Panc1 (cell line): Measurements from ENCODE around the gene CYTH4. TPM values are rescaled to one million over a fixed set of nuclear protein-coding genes. Genes with fewer than 3 reads are reported as not detected.

Experiments
- ATAC-seq: fragments of 200-7000 bp; cut with Tn5 transposase; 2 replicates; pipeline ENCODE4 v1.9.1; 2020; ENCODE audit warnings: mild to moderate bottlenecking, moderate library complexity
- BruUV-seq: library from RNA; stranded (reverse); fragments of 400-500 nt; replicated peaks from 2 replicates; lab custom pipeline; 2021; lab: Mats Ljungman, UMichigan
- CTCF ChIA-PET: fragments of 300-600 bp; sonication (Branson Sonifier 250); formaldehyde crosslinking; loops from one replicate; lab custom pipeline; 2022; ENCODE audit warnings: antibody characterized with exemption; lab: Charles Lee
- POLR2A ChIA-PET: fragments of 300-600 bp; sonication (Branson Sonifier 250); formaldehyde crosslinking; loops from one replicate; lab custom pipeline; 2022; ENCODE audit warnings: antibody characterized with exemption; lab: Charles Lee
- DNase-seq: peaks from one replicate; pipeline ENCODE4 v3.0.0-alpha.2; 2010; ENCODE audit warnings: low read depth, low spot score
- H3K27ac ChIP-seq: 2 replicates; pipeline ENCODE4 v1.5.1; 2011; ENCODE audit warnings: mild to moderate bottlenecking, low read length, inconsistent platforms
- H3K27me3 ChIP-seq: fragments of 200-500 bp; sonication (Bioruptor generic); 2 replicates; pipeline ENCODE4 v1.6.0; 2014; ENCODE audit warnings: low read length, inconsistent platforms; ENCODE audit not compliant: control insufficient read depth, insufficient read depth
- H3K36me3 ChIP-seq: fragments of 200-500 bp; sonication (Bioruptor generic); 2 replicates; pipeline ENCODE4 v1.5.1; 2014; ENCODE audit warnings: inconsistent platforms, mild to moderate bottlenecking, low read length, moderate library complexity; ENCODE audit not compliant: control insufficient read depth, insufficient read depth
- H3K4me1 ChIP-seq: 2 replicates; pipeline ENCODE4 v1.5.1; 2011; ENCODE audit warnings: inconsistent platforms, mild to moderate bottlenecking, low read length, moderate library complexity; ENCODE audit not compliant: control insufficient read depth, insufficient read depth
- H3K4me3 ChIP-seq, 2 experiments: 2 replicates each; pipeline ENCODE4 v1.5.1; 2011 to 2012; ENCODE audit warnings: low read depth in 2 of 2, low read length in 2 of 2, mild to moderate bottlenecking in 2 of 2, inconsistent platforms in 1 of 2, moderate library complexity in 1 of 2
- H3K9me3 ChIP-seq: fragments of 200-500 bp; sonication (Bioruptor generic); 2 replicates; pipeline ENCODE4 v1.5.1; 2014; ENCODE audit warnings: low read depth, mild to moderate bottlenecking, inconsistent platforms, low read length, moderate library complexity; ENCODE audit not compliant: control insufficient read depth, insufficient read depth
- POLR2AphosphoS5 ChIP-seq: IDR thresholded peaks from 2 replicates; pipeline ENCODE4 v1.6.1; 2012; ENCODE audit warnings: mild to moderate bottlenecking, low read depth, low read length, moderate library complexity
- SIN3A ChIP-seq: IDR thresholded peaks from 2 replicates; pipeline ENCODE4 v1.6.1; 2012; ENCODE audit warnings: low read depth, mild to moderate bottlenecking, low read length, moderate library complexity, borderline replicate concordance; ENCODE audit not compliant: insufficient read depth
- TCF7L2 ChIP-seq: IDR thresholded peaks from 2 replicates; pipeline ENCODE4 v1.6.1; 2011; ENCODE audit warnings: mild to moderate bottlenecking, low read depth, low read length, inconsistent platforms
- in situ Hi-C: cut with HindIII; loops from 2 replicates; pipeline ENCODE4 v1.10.0; 2016; ENCODE audit warnings: low sequenced_read_pairs, low pct_unique_long_range_greater_than_20kb
- intact Hi-C: fragments of 100-400 bp; cut with micrococcal nuclease; formaldehyde crosslinking; loops from one replicate; pipeline ENCODE4 v1.10.0; 2022; ENCODE audit not compliant: unreplicated experiment
- total RNA-seq: library from RNA; stranded (reverse); gene quantifications from one replicate; pipeline ENCODE4 v1.2.1, GENCODE V29; 2021; ENCODE audit not compliant: unreplicated experiment
- TF ChIP-seq, protein P1 (sequence below), 2 experiments: IDR thresholded peaks; 2 replicates each; pipeline ENCODE4 v1.6.1; 2011 to 2012; ENCODE audit warnings: low read depth in 2 of 2, control low read depth in 1 of 2, low read length in 1 of 2, mild to moderate bottlenecking in 1 of 2, moderate library complexity in 1 of 2; ENCODE audit not compliant: insufficient read depth in 1 of 2
- TF ChIP-seq, protein P2 (sequence below): fragments of 450-650 bp; IDR thresholded peaks from 2 replicates; pipeline ENCODE4 v1.5.1; 2017; ENCODE audit warnings: mild to moderate bottlenecking

Gene CYTH4
- total RNA-seq, 1 experiment from 2014 or later, result 1.3 TPM

GRCh38 chr22:37299969-37300509 lies 17.7 kb downstream of the CYTH4 start:
- no TSS peak for BruUV-seq
- intact Hi-C loops, result no loop called here
- Histone ChIP-seq H3K4me3 (no peak overlapping the region), H3K27ac (no peak overlapping the region), H3K4me1 (peaks cover 15% of the 10 kb centered on the region), H3K27me3 (no peaks in the 10 kb centered on the region), H3K9me3 (no peaks in the 10 kb centered on the region), H3K36me3 (no peaks in the 10 kb centered on the region)
- POLR2A ChIA-PET, result no interaction called here
- in situ Hi-C loops, result no loop called here
- CTCF ChIA-PET, result no interaction called here
- DNase-seq, result no peak
- no peak for ATAC-seq
- TF ChIP-seq SIN3A (no peak), TCF7L2 (no peak), POLR2AphosphoS5 (no peak)
- TF ChIP-seq, protein P1, sequence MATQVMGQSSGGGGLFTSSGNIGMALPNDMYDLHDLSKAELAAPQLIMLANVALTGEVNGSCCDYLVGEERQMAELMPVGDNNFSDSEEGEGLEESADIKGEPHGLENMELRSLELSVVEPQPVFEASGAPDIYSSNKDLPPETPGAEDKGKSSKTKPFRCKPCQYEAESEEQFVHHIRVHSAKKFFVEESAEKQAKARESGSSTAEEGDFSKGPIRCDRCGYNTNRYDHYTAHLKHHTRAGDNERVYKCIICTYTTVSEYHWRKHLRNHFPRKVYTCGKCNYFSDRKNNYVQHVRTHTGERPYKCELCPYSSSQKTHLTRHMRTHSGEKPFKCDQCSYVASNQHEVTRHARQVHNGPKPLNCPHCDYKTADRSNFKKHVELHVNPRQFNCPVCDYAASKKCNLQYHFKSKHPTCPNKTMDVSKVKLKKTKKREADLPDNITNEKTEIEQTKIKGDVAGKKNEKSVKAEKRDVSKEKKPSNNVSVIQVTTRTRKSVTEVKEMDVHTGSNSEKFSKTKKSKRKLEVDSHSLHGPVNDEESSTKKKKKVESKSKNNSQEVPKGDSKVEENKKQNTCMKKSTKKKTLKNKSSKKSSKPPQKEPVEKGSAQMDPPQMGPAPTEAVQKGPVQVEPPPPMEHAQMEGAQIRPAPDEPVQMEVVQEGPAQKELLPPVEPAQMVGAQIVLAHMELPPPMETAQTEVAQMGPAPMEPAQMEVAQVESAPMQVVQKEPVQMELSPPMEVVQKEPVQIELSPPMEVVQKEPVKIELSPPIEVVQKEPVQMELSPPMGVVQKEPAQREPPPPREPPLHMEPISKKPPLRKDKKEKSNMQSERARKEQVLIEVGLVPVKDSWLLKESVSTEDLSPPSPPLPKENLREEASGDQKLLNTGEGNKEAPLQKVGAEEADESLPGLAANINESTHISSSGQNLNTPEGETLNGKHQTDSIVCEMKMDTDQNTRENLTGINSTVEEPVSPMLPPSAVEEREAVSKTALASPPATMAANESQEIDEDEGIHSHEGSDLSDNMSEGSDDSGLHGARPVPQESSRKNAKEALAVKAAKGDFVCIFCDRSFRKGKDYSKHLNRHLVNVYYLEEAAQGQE (IDR thresholded peaks at IDR 0.05; ENCODE audit: insufficient read depth in 1 of 2, low read depth in 2 of 2, low read length in 1 of 2), result no peak
- TF ChIP-seq, protein P2, sequence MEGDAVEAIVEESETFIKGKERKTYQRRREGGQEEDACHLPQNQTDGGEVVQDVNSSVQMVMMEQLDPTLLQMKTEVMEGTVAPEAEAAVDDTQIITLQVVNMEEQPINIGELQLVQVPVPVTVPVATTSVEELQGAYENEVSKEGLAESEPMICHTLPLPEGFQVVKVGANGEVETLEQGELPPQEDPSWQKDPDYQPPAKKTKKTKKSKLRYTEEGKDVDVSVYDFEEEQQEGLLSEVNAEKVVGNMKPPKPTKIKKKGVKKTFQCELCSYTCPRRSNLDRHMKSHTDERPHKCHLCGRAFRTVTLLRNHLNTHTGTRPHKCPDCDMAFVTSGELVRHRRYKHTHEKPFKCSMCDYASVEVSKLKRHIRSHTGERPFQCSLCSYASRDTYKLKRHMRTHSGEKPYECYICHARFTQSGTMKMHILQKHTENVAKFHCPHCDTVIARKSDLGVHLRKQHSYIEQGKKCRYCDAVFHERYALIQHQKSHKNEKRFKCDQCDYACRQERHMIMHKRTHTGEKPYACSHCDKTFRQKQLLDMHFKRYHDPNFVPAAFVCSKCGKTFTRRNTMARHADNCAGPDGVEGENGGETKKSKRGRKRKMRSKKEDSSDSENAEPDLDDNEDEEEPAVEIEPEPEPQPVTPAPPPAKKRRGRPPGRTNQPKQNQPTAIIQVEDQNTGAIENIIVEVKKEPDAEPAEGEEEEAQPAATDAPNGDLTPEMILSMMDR, result no peak

GRCh38 chr22:37300551-37301017 lies 18.3 kb downstream of the CYTH4 start:
- no peaks in the 10 kb centered on the region for H3K27me3 ChIP-seq
- H3K27ac ChIP-seq, result no peak overlapping the region
- H3K4me3 ChIP-seq, result no peak overlapping the region
- no peak for ATAC-seq
- DNase-seq, result no peak
- no TSS peak for BruUV-seq
- TF ChIP-seq SIN3A, result no peak
- TF ChIP-seq, protein P1 (IDR thresholded peaks at IDR 0.05; ENCODE audit: insufficient read depth in 1 of 2, low read depth in 2 of 2, low read length in 1 of 2), result no peak
- TF ChIP-seq, protein P2, result no peak
- no peak for TF ChIP-seq POLR2AphosphoS5
- no peak for TF ChIP-seq TCF7L2
- POLR2A ChIA-PET, result no interaction called here
- no peaks in the 10 kb centered on the region for H3K36me3 ChIP-seq
- H3K4me1 ChIP-seq, result peaks cover 16% of the 10 kb centered on the region
- intact Hi-C loops (no loop called here), in situ Hi-C loops (no loop called here)
- CTCF ChIA-PET, result no interaction called here
- no peaks in the 10 kb centered on the region for H3K9me3 ChIP-seq
